Renal pelvis (tissue), 4 donors: ENCODE data around the gene ATP1A3. TPM values are rescaled to one million over a fixed set of nuclear protein-coding genes. Genes with fewer than 3 reads are reported as not detected.
"Not testable (repeated sequence)": the region's sequence is repeated elsewhere in the genome, so short reads cannot be mapped to it uniquely, and the experiment has no call there.

Experiments used
- DNase-seq: peaks from one replicate; pipeline ENCODE4 v3.0.0-alpha.2; 2013
- polyA plus RNA-seq, 3 donors: library from polyadenylated mRNA; unstranded; fragments of 120-200 nt; gene quantifications; one replicate each; pipeline ENCODE4 v1.2.1, GENCODE V29; 2013; ENCODE audit not compliant: insufficient read length in 3 of 3

The ATP1A3 gene
- polyA plus RNA-seq, 3 donors, result 0.10 to 1.4 (median 0.65) TPM

DNA sequence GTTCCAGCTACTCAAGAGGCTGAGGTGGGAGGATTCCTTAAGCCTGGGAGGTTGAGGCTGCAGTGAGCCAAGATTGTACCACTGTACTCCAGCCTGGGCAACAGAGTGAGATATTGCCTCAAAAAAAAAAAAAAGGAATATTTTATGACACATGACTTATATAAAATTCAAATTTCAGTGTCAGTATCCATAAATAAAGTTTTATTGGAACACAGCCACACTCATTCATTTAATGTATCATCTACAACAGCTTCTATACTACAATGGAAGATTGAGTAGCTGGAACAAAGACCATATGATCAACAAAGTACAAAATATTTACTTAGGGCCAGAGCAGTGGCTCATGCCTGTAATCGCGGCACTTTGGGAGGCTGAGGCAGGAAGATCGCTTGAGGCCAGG lies 18.7 kb upstream of the ATP1A3 start:
- not testable (repeated sequence) for DNase-seq

DNA sequence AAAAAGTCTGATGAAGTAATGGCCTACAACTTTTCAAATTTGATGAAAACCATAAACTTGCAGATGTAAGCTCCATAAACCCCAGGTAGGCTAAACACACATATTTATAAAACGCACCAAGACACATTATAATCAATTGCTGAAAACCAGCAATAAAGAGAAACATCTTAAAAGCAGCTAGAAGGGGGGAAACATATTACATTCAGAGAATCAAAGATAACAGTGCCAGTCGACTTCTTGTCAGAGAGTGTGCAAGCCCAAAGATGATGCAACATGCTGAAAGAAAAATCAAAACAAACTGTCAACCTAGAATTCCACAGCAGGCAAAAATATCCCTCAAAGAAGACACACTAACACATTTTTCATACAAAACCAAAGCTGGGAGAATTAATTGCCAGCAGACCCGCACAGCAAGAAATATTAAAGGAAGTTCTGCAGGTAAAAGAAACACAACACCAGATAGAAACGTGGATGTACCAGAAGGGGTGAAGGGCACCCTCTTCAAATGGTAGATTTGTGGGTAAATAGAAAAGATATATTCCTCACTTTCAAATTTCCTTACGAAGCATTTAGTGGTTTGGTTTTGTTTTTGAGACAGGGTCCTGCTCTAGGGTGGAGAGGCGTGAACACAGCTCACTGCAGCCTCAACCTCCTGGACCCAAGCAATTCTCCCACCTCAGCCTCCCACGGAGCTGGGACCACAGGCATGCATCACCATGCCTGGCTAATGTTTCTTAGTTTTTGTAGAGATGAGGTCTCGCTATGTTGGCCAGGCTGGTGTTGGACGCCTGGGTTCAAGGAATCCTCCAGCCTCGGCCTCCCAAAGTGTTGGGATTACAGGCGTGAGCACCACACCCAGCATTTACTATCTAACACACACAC lies 16.5 kb upstream of the ATP1A3 start:
- no peak for DNase-seq

DNA sequence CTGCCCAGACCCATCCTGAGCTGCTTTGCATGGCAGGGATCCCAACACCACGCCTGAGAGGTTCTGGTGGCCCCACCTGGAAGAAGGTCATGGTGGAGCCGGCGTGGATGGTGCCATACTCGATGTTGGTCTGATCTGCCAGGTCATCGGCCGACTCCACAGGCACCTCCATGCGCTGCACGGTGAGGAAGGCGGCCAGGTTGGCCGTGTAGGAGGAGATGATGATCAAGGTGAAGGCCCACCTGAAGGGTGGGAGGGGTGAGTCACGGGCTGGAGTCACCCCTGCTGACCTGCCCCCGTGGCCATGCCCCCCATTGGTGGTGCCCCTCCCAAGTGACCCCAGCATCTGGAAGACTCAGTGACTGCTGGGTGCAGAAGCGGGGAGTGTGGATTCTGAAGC lies 12.5 kb upstream of the ATP1A3 start:
- no peak for DNase-seq

DNA sequence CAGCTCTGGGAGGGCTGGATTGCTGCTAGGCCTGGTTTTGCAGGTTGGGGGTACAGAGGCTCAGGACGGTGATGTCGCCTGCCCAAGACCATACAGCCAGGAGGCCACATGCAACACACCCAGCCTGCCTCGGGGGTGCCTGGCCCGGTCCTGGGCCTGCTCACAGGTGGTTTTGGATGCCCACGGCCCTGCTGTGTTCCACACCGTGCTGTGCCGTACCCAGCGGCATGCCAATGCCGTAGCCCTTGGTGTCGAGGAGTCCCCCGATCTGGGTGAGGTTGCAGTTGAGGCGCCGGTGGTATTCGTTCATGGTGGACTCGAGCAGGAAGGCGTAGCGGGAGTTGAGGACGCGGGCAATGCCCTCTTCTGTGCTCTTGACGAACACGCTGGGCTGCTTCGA lies 11.5 kb upstream of the ATP1A3 start:
- no peak for DNase-seq

DNA sequence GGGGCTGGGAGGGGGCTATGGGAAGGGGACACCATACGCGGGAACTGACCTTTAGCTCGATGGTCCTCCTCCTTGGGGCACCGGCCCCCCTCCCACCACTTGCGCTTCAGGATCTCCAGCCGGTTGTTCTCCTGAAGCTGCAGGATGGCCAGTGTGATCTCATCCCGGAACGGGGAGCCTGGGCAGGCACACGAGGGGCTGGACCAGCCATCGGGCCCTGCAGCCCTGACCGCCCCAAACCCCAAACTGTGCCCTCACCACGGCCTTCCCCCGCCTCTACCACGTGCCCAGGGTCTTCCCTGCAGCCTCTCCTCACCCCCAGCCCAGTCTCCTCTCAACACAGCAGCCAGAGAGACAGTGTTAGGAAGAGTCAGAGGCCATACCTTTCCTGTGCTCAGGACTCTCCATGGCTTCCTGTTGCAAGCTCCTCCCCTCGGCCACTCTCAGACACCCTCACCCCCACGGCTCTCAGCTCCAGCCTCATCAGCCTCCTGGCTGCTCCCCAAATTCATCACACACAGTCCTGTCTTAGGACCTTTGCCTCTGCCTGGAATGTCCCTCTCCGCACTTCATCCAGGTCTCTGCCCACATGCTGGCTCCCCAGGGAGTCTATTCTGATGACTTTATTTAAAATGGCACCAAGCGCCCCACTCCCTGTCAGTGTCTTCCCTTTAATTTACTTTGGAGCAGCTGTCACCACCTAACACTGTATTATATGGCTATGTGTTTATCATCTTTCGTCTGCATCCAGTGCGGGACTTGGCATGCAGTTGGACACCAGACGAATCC lies 9.7 kb upstream of the ATP1A3 start:
- no peak for DNase-seq

DNA sequence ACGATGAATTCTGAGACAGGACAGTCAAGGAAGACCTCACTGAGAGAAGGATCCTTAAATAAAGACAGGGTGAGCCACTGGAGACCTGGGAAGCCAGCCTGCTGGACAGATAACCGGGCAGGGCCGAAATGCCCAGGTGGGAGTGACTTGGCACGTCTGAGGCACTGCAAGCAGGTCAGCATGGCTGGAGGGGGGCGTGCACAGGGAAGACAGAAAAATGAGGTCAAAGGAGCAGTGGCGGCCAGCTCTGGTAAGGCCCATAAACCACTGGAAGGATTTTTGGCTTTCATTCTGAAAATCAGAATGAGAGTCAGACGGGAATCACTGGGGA lies 5.8 kb upstream of the ATP1A3 start:
- no peak for DNase-seq

DNA sequence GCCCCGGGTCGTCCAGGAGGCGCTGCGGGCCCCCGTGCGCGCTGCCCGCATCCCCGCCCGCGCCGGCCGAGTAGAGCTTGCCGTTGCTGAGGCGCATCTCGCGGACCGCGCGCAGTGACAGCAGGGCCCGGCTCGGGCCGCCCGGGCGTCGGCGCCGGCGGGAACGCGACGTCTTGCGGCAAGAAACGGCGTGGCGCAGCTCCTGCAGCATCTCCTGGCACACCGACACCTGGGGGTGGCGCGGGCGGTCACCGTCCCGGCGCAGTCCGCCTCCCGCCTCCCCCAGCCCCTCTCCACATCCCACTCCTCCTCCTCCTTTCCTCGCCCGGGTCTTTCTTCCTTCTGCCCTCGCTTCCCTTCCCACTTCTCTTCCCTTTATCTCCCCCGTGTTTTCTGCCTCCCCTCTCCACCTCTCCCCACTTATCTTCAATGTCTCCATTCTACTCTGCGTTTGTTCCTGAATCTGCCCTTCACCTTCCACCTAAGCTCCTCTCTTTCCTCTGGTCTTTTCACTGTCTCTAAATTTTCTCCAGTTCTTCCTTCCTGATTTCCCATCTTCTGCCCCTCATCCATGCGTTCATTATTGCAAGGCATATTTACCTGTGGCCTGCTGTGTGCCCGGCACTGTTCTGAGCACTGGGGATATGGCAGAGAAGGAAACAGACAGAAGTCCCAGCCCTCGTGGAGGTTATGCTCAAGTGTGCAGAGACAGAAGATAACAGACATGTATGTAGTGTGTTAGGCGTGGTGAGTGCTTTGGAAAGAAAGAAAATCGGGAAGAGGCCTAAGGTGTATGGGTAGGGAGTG lies 5.2 kb upstream of the ATP1A3 start:
- DNase-seq, result no peak

DNA sequence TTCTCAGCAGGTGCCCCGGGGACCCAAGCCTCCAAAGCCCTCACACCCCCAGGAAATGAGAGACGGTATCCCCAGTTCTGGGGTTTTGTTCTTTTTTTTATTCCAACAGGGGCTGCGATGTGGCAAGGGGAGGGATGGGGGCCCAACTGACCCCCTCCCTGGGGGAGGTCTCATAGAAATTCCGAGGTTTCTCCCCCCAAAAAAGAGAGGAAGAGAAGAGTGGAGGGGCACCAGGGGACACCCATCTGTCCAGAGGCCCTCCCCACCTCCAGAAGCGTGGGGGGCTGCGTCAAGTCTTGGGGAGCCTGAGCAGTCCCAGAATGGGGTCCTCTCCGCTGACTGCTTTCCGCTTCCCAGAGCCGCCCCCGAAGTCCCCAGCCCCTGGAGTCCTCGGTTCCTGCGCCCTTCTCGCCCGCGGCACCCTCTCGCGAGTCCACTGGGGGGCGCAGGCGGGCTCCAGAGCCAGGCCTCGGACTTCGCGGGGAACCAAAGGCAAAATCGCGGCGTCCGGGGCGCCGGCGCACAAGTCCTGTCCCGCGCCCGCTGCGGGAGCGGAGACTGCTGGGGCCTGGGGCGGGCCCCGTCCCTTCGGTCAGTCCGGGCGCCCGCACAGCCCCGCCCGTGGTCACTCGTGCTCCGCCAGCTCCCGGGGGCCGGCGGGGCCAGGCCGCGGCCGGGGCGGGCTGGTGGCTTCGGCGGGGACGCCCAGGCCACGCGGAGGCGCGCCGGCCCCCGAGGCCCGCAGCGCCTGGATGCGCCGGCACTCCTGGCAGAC lies 4.4 kb upstream of the ATP1A3 start:
- peak; percentile 30 for DNase-seq

DNA sequence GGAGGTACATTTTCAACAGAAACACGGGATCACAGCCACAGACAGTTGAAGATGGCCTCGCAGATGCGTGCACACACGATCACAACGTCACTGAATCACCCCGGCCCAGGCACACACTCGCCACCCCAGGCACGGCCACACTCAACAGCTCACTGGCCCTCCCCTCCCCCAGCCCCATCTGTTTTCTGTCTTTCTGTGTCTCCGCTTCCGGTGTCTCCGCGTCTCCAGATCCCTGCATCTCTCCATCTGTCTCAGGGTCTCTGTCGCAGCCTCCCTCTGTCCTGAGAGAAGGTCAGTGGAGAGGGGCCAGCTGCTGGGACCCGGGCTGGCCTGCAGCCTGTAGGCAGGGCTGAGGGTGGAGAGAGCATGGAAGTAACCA lies 3.8 kb upstream of the ATP1A3 start:
- DNase-seq, result no peak

DNA sequence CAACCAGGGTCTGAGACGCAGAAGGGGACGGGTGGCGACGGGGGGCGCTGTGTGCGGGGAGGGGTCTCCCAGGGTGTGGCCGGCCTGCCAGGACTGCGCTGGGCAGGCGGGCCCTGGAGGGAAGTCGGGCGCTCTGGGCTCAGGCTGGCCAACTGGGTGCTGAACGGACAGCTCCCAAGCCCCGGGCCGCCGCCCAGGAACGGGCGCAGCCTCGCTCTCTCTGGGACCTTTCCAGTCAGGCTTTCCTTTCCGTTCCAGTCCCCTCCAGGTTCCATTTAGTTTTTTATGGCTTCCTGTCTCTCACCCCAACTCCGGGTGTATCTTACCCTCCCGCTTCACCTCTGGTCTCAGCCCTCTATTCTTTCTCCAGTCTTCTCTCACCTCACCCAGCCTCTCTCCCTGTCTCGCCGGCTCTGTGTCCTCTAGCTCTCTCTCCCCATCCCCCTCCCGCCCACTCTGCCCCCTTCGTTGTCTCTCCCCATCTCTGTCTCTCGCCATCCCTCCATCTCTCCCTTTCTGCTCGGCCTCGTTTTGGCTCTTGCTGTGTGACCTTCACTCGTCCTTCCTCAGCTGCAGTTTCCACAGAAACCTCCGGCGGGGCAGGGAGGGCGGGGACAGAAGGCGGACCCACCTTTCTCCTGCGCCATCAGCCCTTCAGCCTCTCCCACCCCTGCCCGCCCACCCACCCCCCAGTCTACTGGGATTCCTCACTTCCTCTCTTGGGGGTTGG lies 3.3 kb upstream of the ATP1A3 start:
- peak; percentile 52 for DNase-seq

DNA sequence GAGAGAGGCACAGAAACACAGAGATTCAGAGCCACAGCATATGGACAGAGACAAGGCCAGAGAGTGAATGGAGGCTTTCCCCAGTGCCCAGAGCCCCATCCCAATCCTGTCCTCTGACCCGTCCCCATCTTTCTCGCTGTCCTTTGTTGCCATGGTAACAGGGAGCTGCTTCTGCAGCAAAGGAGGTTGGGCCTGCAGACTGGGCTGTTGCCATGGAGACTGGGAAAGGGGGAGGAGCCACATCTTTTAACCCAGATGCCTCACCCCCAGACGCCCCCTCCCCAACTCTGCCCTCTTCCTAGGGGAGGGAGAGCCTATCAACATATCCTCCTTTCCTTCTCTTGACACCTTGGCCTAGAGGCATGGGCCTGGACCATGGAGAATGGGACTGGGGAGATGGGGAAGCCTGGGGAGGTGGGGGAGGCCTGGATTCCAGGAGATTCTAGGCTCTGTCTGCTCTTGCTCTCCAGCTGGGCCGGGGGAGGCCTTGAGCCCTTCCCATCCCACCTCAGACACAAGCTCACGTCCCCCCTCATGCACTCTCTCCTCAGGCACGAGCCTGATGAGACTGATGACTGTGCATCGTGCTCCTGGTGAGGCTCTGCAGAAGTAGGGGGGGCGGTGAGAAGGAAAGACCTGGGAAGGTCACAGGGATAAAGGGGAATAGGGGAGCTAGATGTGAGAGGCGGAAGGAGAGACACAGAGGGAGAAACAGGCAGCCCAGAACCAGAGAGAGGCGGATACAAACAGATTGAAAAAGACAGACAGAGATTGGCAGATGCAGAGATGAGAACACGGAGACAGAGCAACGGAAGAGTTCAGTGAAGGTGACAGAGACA lies 2.1 kb upstream of the ATP1A3 start:
- DNase-seq, result no peak

DNA sequence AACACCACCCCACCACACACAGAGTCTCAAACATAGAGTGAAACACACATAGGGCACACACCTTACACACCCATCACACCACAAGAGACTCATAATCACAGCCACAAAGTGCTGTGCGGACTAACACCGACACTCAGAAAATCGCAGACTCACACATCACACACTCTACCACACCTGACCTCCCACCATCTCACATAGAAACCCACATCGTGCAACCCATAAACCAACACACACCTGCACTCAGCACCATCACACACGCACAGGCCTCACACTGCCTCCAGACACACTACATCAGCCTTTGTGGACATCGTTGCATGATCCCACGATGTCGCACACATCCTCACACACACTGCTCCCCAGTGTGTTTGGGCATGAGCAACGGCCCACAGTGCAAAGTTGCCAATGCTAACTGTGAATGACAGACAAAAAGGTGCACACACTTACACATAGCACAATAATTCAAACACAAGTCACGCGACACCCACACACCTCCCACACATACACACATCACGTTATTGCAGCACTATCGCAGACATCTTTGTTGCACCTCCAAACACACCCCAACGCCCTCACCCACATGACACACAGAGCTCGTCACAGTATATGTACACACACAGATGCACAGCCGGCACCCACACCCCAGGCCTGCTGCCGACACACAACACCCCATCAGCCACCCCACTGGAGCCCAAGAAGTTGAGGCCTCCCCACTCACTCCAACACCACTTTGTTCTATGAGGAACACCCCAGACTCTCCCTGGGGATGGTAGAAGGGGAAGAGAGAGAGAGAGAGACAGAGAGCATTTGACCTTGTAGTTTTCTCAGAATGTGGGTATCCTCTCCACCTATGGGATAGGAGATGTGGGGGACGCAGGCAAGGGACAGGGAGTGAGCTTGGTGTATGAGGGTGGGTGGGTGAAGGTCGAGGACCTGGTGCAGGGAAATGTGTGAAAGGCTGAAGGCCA lies 1.2 kb upstream of the ATP1A3 start:
- no peak for DNase-seq

DNA sequence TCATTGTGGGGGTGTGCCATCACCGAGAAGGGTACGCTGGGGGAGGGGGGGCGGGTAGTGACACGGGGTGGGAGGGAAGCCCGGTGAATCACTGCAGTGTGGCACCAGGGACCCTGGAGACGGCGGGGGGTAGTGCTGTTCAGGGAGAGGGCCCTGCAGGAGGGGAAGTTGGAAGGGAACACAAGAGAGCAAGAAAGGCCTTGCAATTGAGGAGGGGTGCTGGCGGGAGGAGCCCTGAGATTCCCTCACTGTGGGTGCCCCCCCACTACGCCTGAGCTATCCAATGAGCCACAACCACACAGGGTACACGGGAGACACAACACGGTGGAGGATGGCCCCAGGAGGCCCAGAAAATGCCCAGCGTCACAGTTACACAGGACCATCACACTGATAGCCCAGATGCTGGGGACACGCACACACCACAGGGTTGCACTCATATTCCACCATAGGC lies 516 bp upstream of the ATP1A3 start:
- DNase-seq, result no peak

DNA sequence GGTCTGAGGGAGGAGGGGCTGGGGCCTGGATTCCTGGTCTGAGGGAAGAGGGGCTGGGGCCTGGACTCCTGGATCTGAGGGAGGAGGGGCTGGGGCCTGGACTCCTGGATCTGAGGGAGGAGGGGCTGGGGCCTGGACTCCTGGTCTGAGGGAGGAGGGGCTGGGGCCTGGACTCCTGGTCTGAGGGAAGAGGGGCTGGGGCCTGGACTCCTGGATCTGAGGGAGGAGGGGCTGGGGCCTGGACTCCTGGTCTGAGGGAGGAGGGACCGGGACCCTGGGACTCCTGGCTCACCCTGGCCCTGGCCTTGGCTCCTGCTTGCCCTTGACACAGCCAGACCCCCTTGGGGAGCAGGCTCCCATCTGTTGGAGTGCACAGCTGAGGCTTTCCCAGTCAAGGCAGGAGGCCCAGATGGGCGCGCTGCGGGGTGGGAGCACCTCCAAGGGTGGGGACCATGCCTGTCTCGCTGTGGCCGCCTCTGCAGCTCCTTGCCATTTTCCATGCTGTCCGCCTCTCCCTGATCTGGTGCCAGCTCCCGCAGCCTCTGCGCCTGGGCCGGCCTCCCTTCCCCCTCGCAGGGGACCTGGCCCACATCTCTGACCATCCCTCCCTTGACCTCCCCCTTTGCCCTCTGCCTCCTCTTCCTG lies 2.0 kb downstream of the ATP1A3 start:
- DNase-seq, result not testable (repeated sequence)

DNA sequence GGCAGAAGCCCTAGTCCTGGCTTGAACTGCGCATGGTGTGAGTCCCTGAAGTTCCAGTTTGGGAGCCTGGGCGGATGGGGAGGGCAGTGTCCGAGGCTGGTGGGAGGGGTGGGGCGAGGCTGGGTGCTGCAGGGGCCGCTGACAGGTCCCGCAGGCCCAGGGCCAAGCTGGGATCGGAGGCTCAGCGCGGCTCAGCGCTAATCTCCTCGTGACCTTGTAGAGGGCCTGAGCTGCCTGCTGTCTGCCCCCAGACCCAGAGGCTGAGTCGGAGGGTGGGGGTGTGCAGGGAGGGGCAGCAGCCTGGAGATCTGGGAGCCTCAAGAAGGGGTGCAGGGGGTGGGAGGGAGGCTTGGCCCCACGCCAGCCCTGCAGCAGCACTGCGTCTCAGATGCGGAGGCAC lies 3.0 kb downstream of the ATP1A3 start:
- DNase-seq, result no peak

DNA sequence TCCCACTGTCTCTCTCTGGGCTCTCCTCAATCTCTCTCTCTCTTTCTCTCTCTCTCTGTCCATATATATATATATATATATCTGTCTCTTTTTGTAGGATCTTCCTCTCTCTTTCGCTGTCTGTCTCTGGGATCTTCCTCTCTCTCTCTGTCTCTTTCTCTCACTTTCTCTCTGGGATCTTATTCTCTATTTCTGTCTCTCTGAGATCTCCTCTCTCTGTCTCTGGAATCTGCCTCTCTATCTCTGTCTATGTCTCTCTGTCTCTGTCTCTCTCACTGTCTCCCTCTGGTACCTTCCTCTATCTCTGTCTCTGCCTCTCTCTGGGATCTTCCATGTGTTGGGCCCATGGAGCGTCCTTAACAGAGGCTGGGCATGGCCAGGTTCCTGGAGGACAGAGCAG lies 3.4 kb downstream of the ATP1A3 start:
- DNase-seq, result no peak

DNA sequence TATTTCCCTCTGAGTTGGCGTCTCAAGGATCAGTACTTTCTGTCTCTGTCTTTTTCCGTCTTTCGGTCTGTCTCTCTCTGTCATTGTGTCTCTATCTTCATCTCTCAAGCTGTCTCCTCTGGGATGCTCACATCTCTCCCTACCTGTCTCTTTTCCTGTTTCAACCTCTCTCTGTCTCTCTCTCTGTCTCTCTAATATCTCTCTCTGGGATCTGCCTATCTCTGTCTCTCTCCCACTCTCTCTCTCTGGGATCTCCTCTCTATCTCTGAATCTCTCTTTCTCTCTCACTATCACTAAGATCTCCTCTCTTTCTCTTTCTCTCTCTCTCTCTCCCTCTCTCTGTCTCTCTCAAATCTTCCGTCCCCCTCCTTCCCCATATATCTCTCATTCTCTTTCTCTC lies 4.0 kb downstream of the ATP1A3 start:
- no peak for DNase-seq

DNA sequence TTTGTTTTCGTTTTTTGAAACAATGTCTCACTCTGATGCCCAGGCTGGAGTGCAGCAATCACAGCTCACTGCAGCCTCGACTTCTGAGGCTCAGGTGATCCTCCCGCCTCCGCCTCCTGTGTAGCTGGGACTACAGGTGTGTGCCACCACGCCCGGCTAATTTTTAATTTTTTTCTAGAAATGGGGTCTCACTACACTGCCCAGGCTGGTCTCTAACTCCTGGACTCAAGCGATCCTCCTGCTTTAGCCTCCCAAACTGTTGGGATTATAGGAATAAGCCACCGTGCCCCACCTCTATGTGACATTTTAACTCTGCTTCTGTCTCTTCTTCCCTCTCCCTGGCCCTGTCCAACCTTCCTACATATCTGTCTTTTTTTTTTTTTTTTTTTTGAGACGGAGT lies 5.1 kb downstream of the ATP1A3 start:
- DNase-seq, result no peak
